GM18858 (cell line): Measurements from ENCODE around the gene RNF167.
A peak's percentile ranks its signal among the peaks of the same experiment; 100 is the strongest.

Experiments used
- ATAC-seq: cut with Tn5 transposase; IDR thresholded peaks from one replicate; pipeline ENCODE4 v1.9.1; 2021; ENCODE audit not compliant: unreplicated experiment

RNF167 gene

DNA sequence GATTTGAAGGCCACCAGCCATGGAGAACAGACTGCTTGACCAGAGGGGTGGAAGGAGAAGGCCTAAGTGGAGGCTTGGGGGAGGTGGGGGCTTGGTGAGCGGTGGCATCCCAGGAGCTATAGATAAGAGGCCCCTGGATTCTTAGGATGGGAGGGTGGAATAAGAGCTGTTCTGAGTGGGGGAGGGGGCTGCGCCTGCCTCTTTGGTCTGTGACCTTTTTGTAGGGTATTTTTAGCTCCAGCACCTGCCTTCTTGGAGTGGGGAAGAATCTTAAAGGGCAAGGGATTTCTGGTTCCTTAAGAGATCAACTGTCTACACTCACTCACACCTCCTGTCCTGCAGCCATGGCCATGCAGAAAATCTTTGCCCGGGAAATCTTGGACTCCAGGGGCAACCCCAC lies 11.4 kb downstream of the RNF167 start:
- ATAC-seq, result no peak

DNA sequence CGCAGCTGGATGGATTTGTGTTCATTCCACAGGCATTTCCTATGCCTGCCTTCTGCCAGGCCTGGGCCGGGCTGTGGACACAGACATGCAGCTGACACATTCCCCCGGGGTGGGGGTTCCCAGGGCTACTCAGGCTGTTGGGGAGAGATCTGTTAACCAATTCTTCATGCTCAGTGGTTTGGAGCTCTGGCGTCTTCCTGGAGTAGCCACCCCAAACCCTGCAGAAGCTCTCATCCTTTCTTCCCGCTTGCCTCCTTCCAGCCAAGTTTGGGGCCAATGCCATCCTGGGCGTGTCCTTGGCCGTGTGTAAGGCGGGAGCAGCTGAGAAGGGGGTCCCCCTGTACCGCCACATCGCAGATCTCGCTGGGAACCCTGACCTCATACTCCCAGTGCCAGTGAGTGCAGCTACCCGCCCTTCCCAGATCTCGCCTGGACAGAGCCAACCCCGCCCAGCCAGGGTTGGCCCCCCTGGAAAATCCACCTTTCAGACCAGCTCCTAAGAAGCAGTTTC lies 13.4 kb downstream of the RNF167 start:
- no peak for ATAC-seq

- ATAC-seq, result no peak
Observed at GRCh38 chr17:4955091-4955490, 15.0 kb downstream of the RNF167 start.

GRCh38 chr17:4956493-4957061 lies 16.5 kb downstream of the RNF167 start:
- ATAC-seq, result no peak

DNA sequence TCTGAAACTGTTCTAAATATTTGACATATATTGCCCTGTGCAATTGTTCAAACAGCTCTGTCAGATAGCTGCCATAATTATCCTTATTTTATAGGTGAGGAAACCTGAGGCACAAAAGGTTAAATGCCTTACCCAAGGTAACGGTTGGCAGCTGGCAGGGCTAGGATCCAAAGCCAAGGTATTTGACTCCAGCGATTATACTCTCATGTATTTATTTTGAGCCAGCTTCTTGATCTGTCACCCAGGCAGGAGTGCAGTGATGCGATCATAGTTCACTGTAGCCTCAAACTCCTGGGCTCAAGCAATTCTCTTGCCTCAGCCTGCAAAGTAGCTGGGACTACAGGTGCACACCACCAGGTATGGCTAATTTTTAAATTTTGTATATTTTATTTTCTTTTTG lies 18.0 kb downstream of the RNF167 start:
- no peak for ATAC-seq

GRCh38 chr17:4959261-4959965 lies 19.3 kb downstream of the RNF167 start:
- no peak for ATAC-seq

- no peak for ATAC-seq
Observed at GRCh38 chr17:4960279-4960922, 20.3 kb downstream of the RNF167 start.

- ATAC-seq, result no peak
Observed at GRCh38 chr17:4965311-4965986, 25.4 kb downstream of the RNF167 start.

GRCh38 chr17:4966844-4967538 lies 26.9 kb downstream of the RNF167 start:
- ATAC-seq, result peak; percentile 61

DNA sequence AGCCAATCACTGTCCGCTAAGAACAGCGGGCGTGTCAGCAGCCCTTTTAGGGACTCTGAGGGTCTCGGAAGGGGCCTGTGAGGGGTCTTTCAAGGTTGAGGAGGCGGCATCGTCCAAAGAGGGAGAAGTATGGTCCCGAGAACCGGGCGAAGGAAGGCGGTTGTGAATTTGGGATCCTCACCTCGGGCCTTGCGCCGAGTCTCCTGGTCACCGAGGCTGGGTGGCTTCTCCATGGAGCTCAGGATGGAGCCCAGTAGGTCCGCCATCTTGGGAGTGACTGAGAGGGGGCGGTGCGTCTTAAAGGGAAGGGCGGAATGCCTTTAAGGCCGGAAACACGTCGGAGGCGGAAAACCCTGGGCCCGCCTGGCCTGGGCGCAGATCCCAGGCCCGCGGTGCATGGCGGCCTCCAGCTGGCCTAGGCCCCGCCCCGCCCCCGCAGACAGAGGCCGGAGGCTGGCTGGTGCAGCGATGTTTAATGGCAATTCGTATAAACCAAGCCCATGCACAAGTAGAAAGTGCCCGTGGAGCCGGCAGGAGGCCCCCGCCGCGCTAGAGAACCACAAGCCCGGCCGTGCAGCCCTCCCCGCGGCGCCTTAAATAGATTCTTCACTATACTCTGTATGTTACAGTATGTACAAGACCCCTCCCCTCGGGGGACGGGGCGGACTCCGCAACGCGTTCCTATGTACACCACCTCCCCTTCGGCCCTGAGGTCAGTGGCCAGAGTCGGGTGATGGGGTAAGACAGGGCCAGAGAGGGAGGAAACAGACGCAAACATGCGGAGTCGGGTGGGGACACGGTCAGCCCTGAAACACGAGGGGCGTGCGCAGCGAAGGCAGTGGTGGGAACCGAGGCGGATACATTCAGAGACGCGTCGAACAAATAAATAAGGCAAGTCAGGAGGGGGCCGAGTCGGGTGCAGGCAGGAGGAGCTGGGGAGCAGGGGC lies 27.7 kb downstream of the RNF167 start, which contains the start of gene SPAG7:
Gene SPAG7 (minus strand): TSS at position 279 of the 947 bp plus-strand sequence. CDS start 13 bp downstream, at position 266.
- ATAC-seq, result peak; percentile 33

GRCh38 chr17:4968486-4969046 lies 28.5 kb downstream of the RNF167 start:
- ATAC-seq, result no peak

- no peak for ATAC-seq
Observed at GRCh38 chr17:4969047-4969550, 29.0 kb downstream of the RNF167 start.

GRCh38 chr17:4969551-4970173 lies 29.6 kb downstream of the RNF167 start:
- no peak for ATAC-seq

- ATAC-seq, result no peak
Observed at GRCh38 chr17:4970273-4970672, 30.2 kb downstream of the RNF167 start.

GRCh38 chr17:4971826-4972225 lies 31.8 kb downstream of the RNF167 start:
- ATAC-seq, result no peak

GRCh38 chr17:4972322-4972721 lies 32.3 kb downstream of the RNF167 start:
- no peak for ATAC-seq

- ATAC-seq, result no peak
Observed at GRCh38 chr17:4972752-4973151, 32.7 kb downstream of the RNF167 start.

DNA sequence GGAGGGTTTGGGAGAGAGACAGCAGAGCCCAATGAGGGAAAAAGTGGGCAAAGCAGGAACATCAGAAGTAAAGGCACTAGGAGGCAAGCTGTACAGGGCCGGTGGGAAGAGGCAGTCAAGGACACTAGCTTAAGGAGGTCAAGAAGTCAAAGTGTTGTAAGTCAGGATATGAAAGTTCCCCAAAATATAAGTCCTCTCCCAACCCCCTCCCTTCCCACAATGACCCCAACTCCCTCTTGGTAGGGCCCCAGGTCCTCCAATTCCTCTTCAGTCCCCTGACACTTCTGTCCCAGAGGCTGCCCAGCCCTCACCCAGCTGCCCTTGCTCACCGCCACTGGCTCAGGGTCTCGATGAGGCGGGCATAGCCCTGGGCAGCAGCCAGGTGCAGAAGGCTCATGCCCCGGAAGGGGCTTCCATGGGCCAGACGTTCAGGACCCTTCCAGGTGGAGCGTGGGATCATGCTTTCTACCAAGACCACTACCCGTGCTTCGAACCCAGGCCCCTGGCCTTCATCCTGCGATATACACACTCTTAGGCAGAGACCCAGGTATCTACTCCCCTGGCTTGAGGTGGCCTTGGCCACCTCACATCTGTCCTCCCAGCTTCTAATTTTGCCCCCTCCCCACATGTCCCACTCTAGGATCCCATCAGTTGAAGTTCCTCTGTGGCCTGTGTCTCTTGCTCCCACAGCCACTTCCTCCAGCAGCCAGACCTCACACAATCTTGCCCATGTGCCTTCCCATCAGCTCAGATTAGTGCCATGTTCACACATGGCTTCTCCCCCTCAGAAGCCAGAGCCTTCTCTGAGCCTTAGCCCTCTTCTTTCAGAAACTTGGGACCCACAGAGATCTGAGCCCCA lies 33.4 kb downstream of the RNF167 start:
- ATAC-seq, result no peak
